Transverse colon (tissue), 4 donors: ENCODE results near the gene FAM162A.

Experiments used
- CTCF ChIP-seq, 5 experiments: fragments of 200-600 bp in 3 of 5; fragments of 450-650 bp in 2 of 5; sonication (generic) in 3 of 5; IDR thresholded peaks; 1 replicate in 2 of 5; 2 replicates in 3 of 5; pipeline ENCODE4 v1.5.1; 2016 to 2017; ENCODE audit warnings: antibody characterized with exemption in 5 of 5, inconsistent platforms in 3 of 5, mild to moderate bottlenecking in 2 of 5, moderate library complexity in 1 of 5
- EP300 ChIP-seq: sonication (generic); formaldehyde crosslinking; IDR thresholded peaks from one replicate; pipeline ENCODE4 v1.6.1; 2017; ENCODE audit warnings: antibody characterized with exemption, low read depth
- POLR2A ChIP-seq: fragments of 450-650 bp; IDR thresholded peaks from one replicate; pipeline ENCODE4 v1.6.1; 2016; ENCODE audit warnings: antibody characterized with exemption, mild to moderate bottlenecking, moderate library complexity
- POLR2AphosphoS5 ChIP-seq, 3 donors: sonication (generic); formaldehyde crosslinking; IDR thresholded peaks; one replicate each; pipeline ENCODE4 v1.6.1; 2016; ENCODE audit warnings: antibody characterized with exemption in 3 of 3

DNA sequence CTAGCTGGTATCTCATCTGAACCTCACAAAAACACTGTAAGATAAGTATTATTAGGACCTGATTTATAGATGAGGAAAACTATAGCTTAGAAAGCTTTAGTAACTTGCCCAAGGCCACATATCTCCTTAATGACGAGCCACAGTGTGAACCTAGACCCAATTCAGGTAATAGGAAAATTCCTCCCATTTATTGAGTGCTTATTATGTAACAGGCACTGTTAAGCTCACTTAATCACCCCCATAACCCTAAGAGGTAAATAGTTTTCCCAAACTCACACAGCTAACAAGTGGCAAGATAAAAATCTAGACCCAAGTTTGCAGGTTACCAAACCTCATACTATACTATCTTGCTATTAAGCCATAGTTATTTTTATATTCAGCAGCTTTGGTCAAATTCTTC is 24.0 kb downstream of the FAM162A start:
- TF ChIP-seq CTCF (IDR thresholded peaks at IDR 0.05) (no peak), POLR2A (no peak), EP300 (no peak), POLR2AphosphoS5 (IDR thresholded peaks at IDR 0.05) (no peak)
